Stimulated activated naive CD8-positive, alpha-beta T cell treated with anti-CD3 and anti-CD28 coated beads, Interleukin-15, amount 100 ng/mL, for 72 hours (primary cell): ENCODE measurements around the gene MAP7D2.
"Not testable (repeated sequence)": the region's sequence is repeated elsewhere in the genome, so short reads cannot be mapped to it uniquely, and the experiment has no call there.

Experiments used
- ATAC-seq: fragments of 150-1000 bp; cut with Tn5 transposase; 2 replicates; pipeline ENCODE4 v1.10.0; 2021; ENCODE audit warnings: mild to moderate bottlenecking, moderate library complexity
- DNase-seq, 2 donors: peaks; one replicate each; pipeline ENCODE4 v3.0.0; 2021 to 2022
- H3K27ac Mint-ChIP-seq, 2 donors: one replicate each; pipeline ENCODE4 v1.8.0; 2022; ENCODE audit warnings: mild to moderate bottlenecking in 2 of 2, mixed read lengths in 2 of 2, moderate library complexity in 2 of 2
- H3K27me3 Mint-ChIP-seq: one replicate; pipeline ENCODE4 v1.8.0; 2022; ENCODE audit warnings: mixed read lengths
- H3K4me1 Mint-ChIP-seq: one replicate; pipeline ENCODE4 v1.8.0; 2022; ENCODE audit warnings: mild to moderate bottlenecking, mixed read lengths
- H3K4me3 Mint-ChIP-seq, 2 donors: one replicate each; pipeline ENCODE4 v1.8.0; 2022; ENCODE audit warnings: mild to moderate bottlenecking in 2 of 2, mixed read lengths in 2 of 2, moderate library complexity in 1 of 2
- H3K9me3 Mint-ChIP-seq, 2 donors: one replicate each; pipeline ENCODE4 v1.8.0; 2022; ENCODE audit warnings: mixed read lengths in 2 of 2

The MAP7D2 gene

GRCh38 chrX:20116577-20117240 is at the start of gene MAP7D2:
TSS of gene MAP7D2 (minus strand) at chrX:20116907. CDS start at chrX:20116879, 28 bp downstream.
- Mint-ChIP-seq H3K9me3 (no peaks in the 10 kb centered on the region), H3K4me1 (no peaks in the 10 kb centered on the region), H3K27ac (no peak within 1 kb of the TSS), H3K4me3 (peak within 1 kb of the TSS; percentile 58 to 69), H3K27me3 (peaks cover 35% of the 10 kb centered on the region)
- DNase-seq (no peak), ATAC-seq (peak; percentile 43)

DNA sequence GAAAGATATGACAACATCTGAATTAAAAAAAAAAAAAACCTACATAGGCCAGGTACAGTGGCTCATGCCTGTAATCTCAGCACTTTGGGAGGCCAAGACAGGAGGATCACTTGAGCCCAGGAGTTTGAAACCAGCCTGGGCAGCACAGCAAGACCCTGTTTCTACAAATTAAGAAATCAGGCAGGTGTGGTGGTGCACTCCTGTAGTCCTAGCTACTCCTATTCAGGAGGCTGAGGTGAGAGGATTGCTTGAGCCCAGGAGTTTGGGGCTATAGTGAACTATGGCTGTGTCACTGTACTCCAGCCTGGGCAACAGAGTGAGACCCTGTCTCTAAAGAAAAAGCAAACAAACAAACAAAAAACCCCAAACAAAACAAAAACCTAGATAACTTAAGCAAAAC is 45.8 kb upstream of the MAP7D2 start:
- not testable (repeated sequence) for H3K27ac Mint-ChIP-seq, DNase-seq, H3K27me3 Mint-ChIP-seq, H3K4me3 Mint-ChIP-seq, H3K4me1 Mint-ChIP-seq, H3K9me3 Mint-ChIP-seq, ATAC-seq

GRCh38 chrX:20159797-20160385 is 43.2 kb upstream of the MAP7D2 start:
- H3K4me3 Mint-ChIP-seq: no peak overlapping the region
- no peaks in the 10 kb centered on the region for H3K27me3 Mint-ChIP-seq
- ATAC-seq (no peak), DNase-seq (no peak)
- no peaks in the 10 kb centered on the region for H3K4me1 Mint-ChIP-seq
- H3K9me3 Mint-ChIP-seq: no peaks in the 10 kb centered on the region
- H3K27ac Mint-ChIP-seq: no peak overlapping the region

DNA sequence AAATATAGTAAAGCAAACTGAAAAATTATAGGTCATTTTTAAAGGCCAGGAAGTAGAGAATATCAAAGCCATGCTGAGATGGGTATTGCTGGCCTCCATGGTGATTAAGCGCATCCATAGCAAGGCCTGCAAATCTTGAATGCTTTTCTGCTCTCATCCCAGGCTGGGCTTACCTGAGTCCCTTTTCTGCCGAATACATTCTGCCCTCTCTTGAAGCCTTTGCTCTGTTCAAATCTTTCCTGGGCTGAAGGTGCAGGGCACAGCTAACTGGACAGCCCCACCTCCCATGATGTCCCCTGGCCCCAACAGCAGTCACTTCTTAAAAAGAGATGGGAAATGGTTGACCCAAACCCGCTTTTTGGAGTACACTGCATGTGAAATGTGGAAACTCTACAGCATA is 35.0 kb upstream of the MAP7D2 start:
- ATAC-seq: no peak
- Mint-ChIP-seq H3K4me1 (peaks cover 4% of the 10 kb centered on the region), H3K27ac (no peak overlapping the region), H3K4me3 (no peak overlapping the region), H3K9me3 (no peaks in the 10 kb centered on the region), H3K27me3 (no peaks in the 10 kb centered on the region)
- DNase-seq: no peak

- peaks cover 12% of the 10 kb centered on the region for H3K4me1 Mint-ChIP-seq
- no peak overlapping the region for H3K27ac Mint-ChIP-seq
- no peaks in the 10 kb centered on the region for H3K9me3 Mint-ChIP-seq
- no peak overlapping the region for H3K4me3 Mint-ChIP-seq
- DNase-seq (no peak), ATAC-seq (no peak)
- H3K27me3 Mint-ChIP-seq: no peaks in the 10 kb centered on the region
Observed at GRCh38 chrX:20149326-20149725, 32.6 kb upstream of the MAP7D2 start.

DNA sequence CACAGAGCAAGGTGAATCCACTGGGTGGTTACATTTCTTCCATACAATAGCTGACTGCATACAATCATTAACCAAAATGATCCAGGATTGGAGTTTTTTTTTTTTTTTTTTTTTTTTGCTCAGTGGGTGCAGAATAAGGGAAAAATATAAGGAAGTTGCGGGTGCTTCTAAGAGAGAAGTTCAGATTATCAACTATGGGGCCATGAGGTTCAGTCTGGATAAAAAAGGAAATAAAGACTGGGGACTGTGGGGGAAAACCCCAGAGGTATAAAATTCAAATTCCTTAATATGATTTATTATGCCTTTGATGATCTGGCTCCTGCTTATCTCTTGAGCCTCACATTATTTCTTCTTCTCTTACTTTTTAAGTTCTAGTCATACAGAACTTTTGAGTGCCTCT is 30.9 kb upstream of the MAP7D2 start:
- Mint-ChIP-seq H3K9me3 (no peaks in the 10 kb centered on the region), H3K27ac (no peak overlapping the region), H3K4me3 (no peak overlapping the region), H3K4me1 (peaks cover 29% of the 10 kb centered on the region), H3K27me3 (no peaks in the 10 kb centered on the region)
- DNase-seq: no peak
- no peak for ATAC-seq

GRCh38 chrX:20144491-20144890 is 27.8 kb upstream of the MAP7D2 start:
- DNase-seq: no peak
- Mint-ChIP-seq H3K4me1 (peaks cover 36% of the 10 kb centered on the region), H3K9me3 (no peaks in the 10 kb centered on the region), H3K27ac (no peak overlapping the region), H3K27me3 (no peaks in the 10 kb centered on the region), H3K4me3 (no peak overlapping the region)
- ATAC-seq: no peak

DNA sequence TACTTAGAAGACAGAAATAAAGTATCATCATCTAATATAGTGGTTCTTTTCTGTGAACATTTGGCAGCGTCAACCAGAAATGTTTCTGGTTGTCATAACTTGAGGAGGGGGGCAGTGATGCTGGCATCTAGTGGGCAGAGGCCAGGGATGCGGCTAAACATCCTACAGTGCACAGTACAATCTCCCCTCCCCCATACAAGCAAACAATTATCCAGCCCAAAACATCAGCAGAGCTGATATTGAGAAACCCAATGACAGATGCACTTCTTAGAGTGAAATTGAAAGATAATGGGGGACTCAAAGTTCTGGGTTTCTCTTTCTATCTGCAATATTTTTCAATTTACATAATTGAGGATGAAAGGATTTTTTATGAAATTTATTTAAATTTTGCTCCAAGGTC is 26.9 kb upstream of the MAP7D2 start:
- ATAC-seq (no peak), DNase-seq (no peak)
- Mint-ChIP-seq H3K27ac (no peak overlapping the region), H3K27me3 (no peaks in the 10 kb centered on the region), H3K9me3 (no peaks in the 10 kb centered on the region), H3K4me3 (no peak overlapping the region), H3K4me1 (peaks cover 44% of the 10 kb centered on the region)

GRCh38 chrX:20143111-20143510 is 26.4 kb upstream of the MAP7D2 start:
- Mint-ChIP-seq H3K4me3 (peak overlapping the region; percentile 45 to 70), H3K4me1 (peaks cover 42% of the 10 kb centered on the region)

GRCh38 chrX:20141281-20142220 is 24.8 kb upstream of the MAP7D2 start, which contains the start of gene EIF1AX:
TSS of gene EIF1AX (minus strand) at chrX:20141838. CDS start at chrX:20141640, 198 bp downstream.
- DNase-seq (peak; percentile 91 to 96), ATAC-seq (peak; percentile 99)
- H3K4me1 Mint-ChIP-seq: peaks cover 42% of the 10 kb centered on the region
- peak within 1 kb of the TSS; percentile 90 to 93 for H3K27ac Mint-ChIP-seq
- no peaks in the 10 kb centered on the region for H3K27me3 Mint-ChIP-seq
- H3K4me3 Mint-ChIP-seq: peak within 1 kb of the TSS; percentile 87 to 88
- no peaks in the 10 kb centered on the region for H3K9me3 Mint-ChIP-seq

More at GRCh38 chrX:20143111-20143510, 26.4 kb upstream of the MAP7D2 start:
- Mint-ChIP-seq H3K27me3 (no peaks in the 10 kb centered on the region), H3K27ac (peak overlapping the region in 1 of 2 donors; percentile 6), H3K9me3 (no peaks in the 10 kb centered on the region)
- ATAC-seq (no peak), DNase-seq (no peak)

DNA sequence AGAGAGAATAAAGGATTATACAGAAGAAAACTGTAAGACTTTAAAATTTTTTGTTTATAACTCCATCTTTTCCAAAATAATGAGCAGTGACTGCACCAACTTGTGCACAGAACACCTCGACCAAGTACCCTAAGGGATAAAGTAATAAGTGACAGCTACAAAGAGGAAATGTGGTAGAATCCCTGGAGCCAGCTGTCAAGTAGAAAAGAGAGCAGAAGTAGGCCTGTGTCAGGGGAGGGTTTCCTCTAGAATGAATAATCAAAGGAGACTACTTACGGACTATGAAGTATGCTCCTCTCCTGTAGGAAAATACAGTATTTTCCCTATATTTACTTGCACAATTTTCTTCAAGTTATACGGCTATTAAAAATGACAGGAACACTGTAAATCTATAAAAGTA is 23.7 kb upstream of the MAP7D2 start:
- Mint-ChIP-seq H3K9me3 (no peaks in the 10 kb centered on the region), H3K4me1 (peaks cover 52% of the 10 kb centered on the region), H3K27me3 (no peaks in the 10 kb centered on the region), H3K27ac (peak overlapping the region; percentile 82 to 93), H3K4me3 (peak overlapping the region; percentile 87 to 88)
- no peak for DNase-seq
- no peak for ATAC-seq

DNA sequence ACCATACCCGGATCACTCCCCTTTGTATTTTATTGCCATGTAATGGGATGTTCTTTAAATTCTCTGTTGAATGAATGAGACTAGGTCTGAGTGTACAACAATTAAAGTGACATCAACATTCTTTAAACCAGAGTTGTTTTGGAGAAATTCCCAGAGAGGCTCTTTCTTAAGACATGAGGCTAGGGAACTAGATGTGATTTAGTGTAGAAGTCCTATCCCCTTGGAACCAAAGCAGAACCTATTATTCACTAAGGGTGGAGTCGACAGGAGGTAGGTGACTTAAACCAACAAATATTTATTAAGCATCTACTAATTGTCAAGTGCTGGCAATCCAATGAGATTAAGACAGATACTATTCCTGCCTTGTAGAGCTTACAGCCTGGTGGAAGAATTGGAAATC is 23.3 kb upstream of the MAP7D2 start:
- Mint-ChIP-seq H3K9me3 (no peaks in the 10 kb centered on the region), H3K27me3 (no peaks in the 10 kb centered on the region), H3K4me1 (peaks cover 51% of the 10 kb centered on the region), H3K27ac (no peak overlapping the region), H3K4me3 (peak overlapping the region; percentile 87 to 88)
- DNase-seq: no peak
- ATAC-seq: no peak

DNA sequence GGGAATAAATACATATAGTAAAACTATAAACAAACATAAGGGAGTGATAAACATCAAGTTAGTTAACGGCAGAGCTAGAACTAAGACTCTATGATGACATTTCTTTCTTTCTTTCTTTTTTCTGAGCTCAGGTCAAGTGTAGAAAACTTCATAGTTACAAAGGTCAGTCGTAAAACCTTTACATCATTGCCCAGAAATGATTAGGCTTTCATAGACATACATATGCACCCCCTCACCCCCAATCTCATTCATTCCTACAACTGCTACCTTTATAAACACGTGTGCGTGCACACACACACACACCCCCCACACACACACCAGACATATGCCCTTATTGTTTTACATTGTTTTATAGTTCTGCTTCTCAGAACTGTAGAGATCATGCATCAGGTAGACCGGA is 19.2 kb upstream of the MAP7D2 start:
- H3K9me3 Mint-ChIP-seq: no peaks in the 10 kb centered on the region
- no peak overlapping the region for H3K4me3 Mint-ChIP-seq
- no peak overlapping the region for H3K27ac Mint-ChIP-seq
- ATAC-seq (no peak), DNase-seq (no peak)
- peaks cover 28% of the 10 kb centered on the region for H3K4me1 Mint-ChIP-seq
- no peaks in the 10 kb centered on the region for H3K27me3 Mint-ChIP-seq

- ATAC-seq: no peak
- H3K27ac Mint-ChIP-seq: no peak overlapping the region
- H3K27me3 Mint-ChIP-seq: no peaks in the 10 kb centered on the region
- peaks cover 13% of the 10 kb centered on the region for H3K4me1 Mint-ChIP-seq
- H3K4me3 Mint-ChIP-seq: no peak overlapping the region
- DNase-seq: no peak
- no peaks in the 10 kb centered on the region for H3K9me3 Mint-ChIP-seq
Observed at GRCh38 chrX:20132666-20133065, 16.0 kb upstream of the MAP7D2 start.

DNA sequence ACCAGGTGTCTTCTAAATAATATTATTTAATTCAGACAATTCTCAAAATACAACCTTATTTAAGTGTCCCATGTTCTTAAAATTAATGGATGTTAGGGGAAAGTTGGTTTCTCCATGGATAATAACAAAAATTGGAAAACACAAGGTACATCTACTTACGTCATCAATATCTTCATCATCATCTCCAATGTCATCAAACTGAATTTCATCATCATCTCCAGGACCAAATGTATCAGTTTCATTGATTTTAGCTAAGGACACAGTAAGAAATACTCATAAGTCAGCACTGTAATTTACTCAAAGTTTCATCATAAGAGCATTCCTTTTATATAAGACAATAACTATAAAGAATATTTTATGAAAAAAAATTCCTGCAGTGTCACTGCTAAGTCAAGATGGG is 13.7 kb upstream of the MAP7D2 start:
- Mint-ChIP-seq H3K4me3 (no peak overlapping the region), H3K9me3 (no peaks in the 10 kb centered on the region), H3K27me3 (no peaks in the 10 kb centered on the region), H3K4me1 (no peaks in the 10 kb centered on the region), H3K27ac (no peak overlapping the region)
- ATAC-seq (no peak), DNase-seq (no peak)

- Mint-ChIP-seq H3K27ac (no peak overlapping the region), H3K27me3 (no peaks in the 10 kb centered on the region), H3K4me3 (no peak overlapping the region), H3K9me3 (no peaks in the 10 kb centered on the region), H3K4me1 (no peaks in the 10 kb centered on the region)
- no peak for DNase-seq
- ATAC-seq: no peak
Observed at GRCh38 chrX:20129547-20129946, 12.8 kb upstream of the MAP7D2 start.
